ENCODE data around the gene EBI3.

DNA sequence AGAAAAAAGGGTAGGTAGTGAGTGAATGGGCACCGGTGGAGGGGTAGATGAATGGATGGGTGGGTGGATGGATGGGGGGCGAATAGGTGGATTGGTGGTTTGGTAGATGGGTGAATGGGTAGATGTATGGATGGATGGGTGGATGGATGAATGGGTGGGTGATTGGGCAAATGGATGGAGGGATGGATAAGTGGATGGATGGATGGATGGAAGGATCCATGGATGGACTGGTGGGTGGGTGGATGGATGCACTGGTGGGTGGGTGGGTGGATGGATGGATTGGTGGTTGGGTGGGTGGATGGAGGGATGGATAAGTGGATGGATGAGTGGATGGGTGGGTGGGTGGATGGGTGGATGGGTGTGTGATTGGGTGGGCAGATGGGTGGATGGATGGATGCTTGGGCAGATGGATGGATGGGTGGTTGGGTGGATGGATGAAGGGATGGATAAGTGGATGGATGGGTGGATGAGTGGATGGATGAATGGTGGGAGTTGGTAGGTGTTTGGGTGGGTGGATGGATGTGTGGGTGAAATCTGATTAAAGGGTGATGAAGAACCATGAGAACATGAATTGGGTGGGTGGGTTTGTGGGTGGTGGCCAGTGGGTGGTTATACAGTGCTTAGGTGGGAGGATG, 44.5 kb upstream of the EBI3 start:
- TF ChIP-seq, protein P1, sequence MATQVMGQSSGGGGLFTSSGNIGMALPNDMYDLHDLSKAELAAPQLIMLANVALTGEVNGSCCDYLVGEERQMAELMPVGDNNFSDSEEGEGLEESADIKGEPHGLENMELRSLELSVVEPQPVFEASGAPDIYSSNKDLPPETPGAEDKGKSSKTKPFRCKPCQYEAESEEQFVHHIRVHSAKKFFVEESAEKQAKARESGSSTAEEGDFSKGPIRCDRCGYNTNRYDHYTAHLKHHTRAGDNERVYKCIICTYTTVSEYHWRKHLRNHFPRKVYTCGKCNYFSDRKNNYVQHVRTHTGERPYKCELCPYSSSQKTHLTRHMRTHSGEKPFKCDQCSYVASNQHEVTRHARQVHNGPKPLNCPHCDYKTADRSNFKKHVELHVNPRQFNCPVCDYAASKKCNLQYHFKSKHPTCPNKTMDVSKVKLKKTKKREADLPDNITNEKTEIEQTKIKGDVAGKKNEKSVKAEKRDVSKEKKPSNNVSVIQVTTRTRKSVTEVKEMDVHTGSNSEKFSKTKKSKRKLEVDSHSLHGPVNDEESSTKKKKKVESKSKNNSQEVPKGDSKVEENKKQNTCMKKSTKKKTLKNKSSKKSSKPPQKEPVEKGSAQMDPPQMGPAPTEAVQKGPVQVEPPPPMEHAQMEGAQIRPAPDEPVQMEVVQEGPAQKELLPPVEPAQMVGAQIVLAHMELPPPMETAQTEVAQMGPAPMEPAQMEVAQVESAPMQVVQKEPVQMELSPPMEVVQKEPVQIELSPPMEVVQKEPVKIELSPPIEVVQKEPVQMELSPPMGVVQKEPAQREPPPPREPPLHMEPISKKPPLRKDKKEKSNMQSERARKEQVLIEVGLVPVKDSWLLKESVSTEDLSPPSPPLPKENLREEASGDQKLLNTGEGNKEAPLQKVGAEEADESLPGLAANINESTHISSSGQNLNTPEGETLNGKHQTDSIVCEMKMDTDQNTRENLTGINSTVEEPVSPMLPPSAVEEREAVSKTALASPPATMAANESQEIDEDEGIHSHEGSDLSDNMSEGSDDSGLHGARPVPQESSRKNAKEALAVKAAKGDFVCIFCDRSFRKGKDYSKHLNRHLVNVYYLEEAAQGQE (IDR thresholded peaks at IDR 0.05; ENCODE audit: borderline replicate concordance) = no peak
- TF ChIP-seq, protein P2, sequence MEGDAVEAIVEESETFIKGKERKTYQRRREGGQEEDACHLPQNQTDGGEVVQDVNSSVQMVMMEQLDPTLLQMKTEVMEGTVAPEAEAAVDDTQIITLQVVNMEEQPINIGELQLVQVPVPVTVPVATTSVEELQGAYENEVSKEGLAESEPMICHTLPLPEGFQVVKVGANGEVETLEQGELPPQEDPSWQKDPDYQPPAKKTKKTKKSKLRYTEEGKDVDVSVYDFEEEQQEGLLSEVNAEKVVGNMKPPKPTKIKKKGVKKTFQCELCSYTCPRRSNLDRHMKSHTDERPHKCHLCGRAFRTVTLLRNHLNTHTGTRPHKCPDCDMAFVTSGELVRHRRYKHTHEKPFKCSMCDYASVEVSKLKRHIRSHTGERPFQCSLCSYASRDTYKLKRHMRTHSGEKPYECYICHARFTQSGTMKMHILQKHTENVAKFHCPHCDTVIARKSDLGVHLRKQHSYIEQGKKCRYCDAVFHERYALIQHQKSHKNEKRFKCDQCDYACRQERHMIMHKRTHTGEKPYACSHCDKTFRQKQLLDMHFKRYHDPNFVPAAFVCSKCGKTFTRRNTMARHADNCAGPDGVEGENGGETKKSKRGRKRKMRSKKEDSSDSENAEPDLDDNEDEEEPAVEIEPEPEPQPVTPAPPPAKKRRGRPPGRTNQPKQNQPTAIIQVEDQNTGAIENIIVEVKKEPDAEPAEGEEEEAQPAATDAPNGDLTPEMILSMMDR (IDR thresholded peaks at IDR 0.05; ENCODE audit: poor library complexity, severe bottlenecking) = no peak
- no peak for TF ChIP-seq RAD21 (conservative IDR thresholded peaks at IDR 0.05)
- no peak for TF ChIP-seq POLR2AphosphoS5 (IDR thresholded peaks at IDR 0.05)
- TF ChIP-seq TAF1 (IDR thresholded peaks at IDR 0.05; ENCODE audit: low read depth) = no peak
- no peak for TF ChIP-seq EP300 (conservative IDR thresholded peaks at IDR 0.05; ENCODE audit: poor library complexity, severe bottlenecking)
- no peak for TF ChIP-seq SMC3 (conservative IDR thresholded peaks at IDR 0.05; ENCODE audit: poor library complexity)
- TF ChIP-seq EZH2 (IDR thresholded peaks at IDR 0.05; ENCODE audit: borderline replicate concordance, insufficient read depth, low read length, poor library complexity, severe bottlenecking) = no peak
- TF ChIP-seq MXI1 (conservative IDR thresholded peaks at IDR 0.05; ENCODE audit: poor library complexity, severe bottlenecking) = no peak

Measured in neural cell (in vitro differentiated cells).